K562 (cell line): ENCODE measurements around the gene CSNK1G2. TPM values are rescaled to one million over a fixed set of nuclear protein-coding genes. Genes with fewer than 3 reads are reported as not detected.

ENCODE experiments used
- CBFA2T2 ChIP-seq: fragments of 450-650 bp; conservative IDR thresholded peaks from 2 replicates; pipeline ENCODE4 v1.6.1; 2017; ENCODE audit warnings: mild to moderate bottlenecking
- CHD7 ChIP-seq: fragments of 200-600 bp; sonication (generic); IDR thresholded peaks from one replicate; pipeline ENCODE4 v1.6.1; 2012; ENCODE audit warnings: mild to moderate bottlenecking, low read depth, low read length, inconsistent platforms
- EGR1 ChIP-seq: fragments of 450-650 bp; conservative IDR thresholded peaks from 2 replicates; pipeline ENCODE4 v1.6.1; 2017; ENCODE audit warnings: mild to moderate bottlenecking
- KHSRP ChIP-seq: fragments of 450-650 bp; IDR thresholded peaks from 2 replicates; pipeline ENCODE4 v1.6.1; 2017
- POLR3A ChIP-seq: IDR thresholded peaks from 2 replicates; pipeline ENCODE4 v1.6.1; 2011; ENCODE audit warnings: borderline replicate concordance, mild to moderate bottlenecking, moderate library complexity; ENCODE audit not compliant: insufficient read length, insufficient read depth; ENCODE audit errors: extremely low read depth
- RAD51 ChIP-seq: fragments of 450-650 bp; IDR thresholded peaks from 2 replicates; pipeline ENCODE4 v1.7.1; 2016; ENCODE audit warnings: low read depth, mild to moderate bottlenecking, borderline replicate concordance
- SRSF9 ChIP-seq: fragments of 200-400 bp; formaldehyde crosslinking; IDR thresholded peaks from 2 replicates; pipeline ENCODE4 v1.6.1; 2017; ENCODE audit warnings: low read depth, low read length, borderline replicate concordance
- WHSC1 ChIP-seq: IDR thresholded peaks from one replicate; pipeline ENCODE4 v1.6.1; 2012; ENCODE audit warnings: low read length, control low read depth, inconsistent platforms
- ZMIZ1 ChIP-seq, 2 experiments: fragments of 150-350 bp in 1 of 2; IDR thresholded peaks; 2 replicates each; pipeline ENCODE4 v1.6.1; 2012 to 2016; ENCODE audit warnings: low read depth in 2 of 2, low read length in 2 of 2, mild to moderate bottlenecking in 1 of 2, moderate library complexity in 1 of 2
- ZNF134 ChIP-seq: fragments of 250-450 bp; sonication (Bioruptor Pico); conservative IDR thresholded peaks from 2 replicates; pipeline ENCODE4 v1.4.0; 2020
- polyA plus RNA-seq, 8 experiments: library from polyadenylated mRNA; depleted of rRNA in 4 of 8; stranded (reverse) in 5 of 8; unstranded in 3 of 8; fragments of >200 nt; fragmentation: Nextera tagmentation in 2 of 8; fragmentation: Illumina TruSeq in 1 of 8; extraction: Ambion mirVana in 2 of 8; extraction: Trizol in 1 of 8; gene quantifications; 2 replicates each; pipeline versions ENCODE4 v1.2.1 to v1.2.3, GENCODE V29; 2011 to 2014; ENCODE audit warnings: inconsistent platforms in 1 of 8, missing spikeins in 1 of 8
- total RNA-seq, 7 experiments: library from RNA; depleted of rRNA in 6 of 7; stranded (reverse); fragments of >200 nt in 6 of 7; fragmentation: Illumina TruSeq in 2 of 7; extraction: Trizol in 2 of 7; gene quantifications; 2 replicates each; pipeline versions ENCODE4 v1.2.1 to v1.2.3, GENCODE V29; 2011 to 2021; ENCODE audit warnings: low replicate concordance in 1 of 7
- TF ChIP-seq, protein P1 (sequence below): fragments of 450-650 bp; IDR thresholded peaks from 2 replicates; pipeline ENCODE4 v1.6.1; 2018; ENCODE audit warnings: mild to moderate bottlenecking, low read depth; ENCODE audit not compliant: partially characterized antibody

CSNK1G2 gene
- total and polyA plus RNA-seq, 9 of the 15 experiments (the other 6 are each of a cell fraction or from before 2014, with no cell fraction given), result 0.48 to 119 (median 49.5) TPM

DNA sequence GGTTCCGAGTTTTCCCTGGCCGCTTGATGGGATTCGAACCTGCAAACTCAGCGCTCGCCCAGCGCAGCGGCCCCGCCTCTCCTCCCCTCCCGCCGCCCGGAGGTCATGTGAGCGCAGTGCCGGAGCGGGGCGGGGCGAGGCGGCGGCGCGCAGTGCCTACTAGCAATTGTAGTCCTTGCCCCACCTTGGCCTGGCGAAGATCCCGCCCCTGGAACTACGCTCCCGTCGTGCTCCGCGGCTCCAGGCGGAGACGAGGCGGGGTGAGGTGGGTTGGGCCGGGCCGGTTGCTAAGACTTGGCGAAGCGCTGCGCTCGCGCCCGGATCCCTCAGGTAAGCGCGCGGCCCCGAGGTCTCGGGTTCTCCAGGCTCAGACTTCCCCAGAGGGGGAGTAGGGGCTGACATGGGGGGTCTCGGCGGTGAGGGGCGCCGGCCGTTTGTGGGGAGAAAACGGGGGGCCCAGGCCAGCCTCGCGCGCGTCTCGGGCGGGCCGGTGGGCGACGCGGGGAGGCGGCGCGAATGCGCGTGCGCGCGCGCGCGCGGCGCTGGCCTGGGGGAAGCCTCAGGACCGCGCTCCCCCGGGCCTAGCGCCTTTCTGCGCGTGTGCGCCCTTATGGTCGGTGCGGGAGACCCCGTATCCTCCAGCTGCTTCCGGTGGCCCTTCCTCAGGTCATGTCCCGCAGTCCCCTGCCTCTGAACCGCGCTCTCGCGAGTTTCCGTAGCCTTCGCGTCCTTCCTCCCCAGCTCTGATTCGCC lies 35.7 kb upstream of the CSNK1G2 start, which contains the start of the genes ADAT3 and SCAMP4 (continued):
- TF ChIP-seq CBFA2T2 (peak; percentile 73), SRSF9 (no peak), POLR3A (no peak), ZNF134 (CRISPR knock-in tag) (0 out of 2 replicates have a peak, but pooled peaks have one; percentile 45), WHSC1 (no peak), ZMIZ1 (IDR thresholded peaks at IDR 0.05; ENCODE audit: low read depth in 2 of 2, low read length in 2 of 2) (no peak), EGR1 (peak; percentile 47), RAD51 (peak; percentile 94), CHD7 (no peak), KHSRP (no peak)
- TF ChIP-seq, protein P1, sequence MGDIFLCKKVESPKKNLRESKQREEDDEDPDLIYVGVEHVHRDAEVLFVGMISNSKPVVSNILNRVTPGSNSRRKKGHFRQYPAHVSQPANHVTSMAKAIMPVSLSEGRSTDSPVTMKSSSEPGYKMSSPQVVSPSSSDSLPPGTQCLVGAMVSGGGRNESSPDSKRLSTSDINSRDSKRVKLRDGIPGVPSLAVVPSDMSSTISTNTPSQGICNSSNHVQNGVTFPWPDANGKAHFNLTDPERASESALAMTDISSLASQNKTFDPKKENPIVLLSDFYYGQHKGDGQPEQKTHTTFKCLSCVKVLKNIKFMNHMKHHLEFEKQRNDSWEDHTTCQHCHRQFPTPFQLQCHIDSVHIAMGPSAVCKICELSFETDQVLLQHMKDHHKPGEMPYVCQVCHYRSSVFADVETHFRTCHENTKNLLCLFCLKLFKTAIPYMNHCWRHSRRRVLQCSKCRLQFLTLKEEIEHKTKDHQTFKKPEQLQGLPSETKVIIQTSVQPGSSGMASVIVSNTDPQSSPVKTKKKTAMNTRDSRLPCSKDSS, result no peak
